Nephron (organoid): ENCODE measurements around the gene SARS1.

Source experiments
- H3K27ac Mint-ChIP-seq, 3 experiments: 2 replicates each; pipeline ENCODE4 v1.8.0; 2020; ENCODE audit warnings: mixed read lengths in 3 of 3, mild to moderate bottlenecking in 2 of 3, moderate library complexity in 1 of 3
- H3K27me3 Mint-ChIP-seq: 2 replicates; pipeline ENCODE4 v1.8.0; 2021; ENCODE audit warnings: low read depth, mild to moderate bottlenecking, moderate library complexity, mixed read lengths
- H3K36me3 Mint-ChIP-seq: 2 replicates; pipeline ENCODE4 v1.8.0; 2020; ENCODE audit warnings: low read depth, mixed read lengths
- H3K4me1 Mint-ChIP-seq: 2 replicates; pipeline ENCODE4 v1.8.0; 2020; ENCODE audit warnings: mixed read lengths
- H3K4me3 Mint-ChIP-seq, 3 experiments: 2 replicates each; pipeline ENCODE4 v1.8.0; 2020; ENCODE audit warnings: mild to moderate bottlenecking in 3 of 3, mixed read lengths in 3 of 3, moderate library complexity in 2 of 3
- H3K9me3 Mint-ChIP-seq: 2 replicates; pipeline ENCODE4 v1.8.0; 2020; ENCODE audit warnings: mixed read lengths
- TF ChIP-seq, protein P1 (sequence below), 3 experiments: fragments of 200-600 bp; sonication (generic); IDR thresholded peaks; one replicate each; pipeline ENCODE4 v1.5.0; 2021; ENCODE audit warnings: antibody characterized with exemption in 3 of 3; ENCODE audit not compliant: unreplicated experiment in 3 of 3

Gene SARS1

DNA sequence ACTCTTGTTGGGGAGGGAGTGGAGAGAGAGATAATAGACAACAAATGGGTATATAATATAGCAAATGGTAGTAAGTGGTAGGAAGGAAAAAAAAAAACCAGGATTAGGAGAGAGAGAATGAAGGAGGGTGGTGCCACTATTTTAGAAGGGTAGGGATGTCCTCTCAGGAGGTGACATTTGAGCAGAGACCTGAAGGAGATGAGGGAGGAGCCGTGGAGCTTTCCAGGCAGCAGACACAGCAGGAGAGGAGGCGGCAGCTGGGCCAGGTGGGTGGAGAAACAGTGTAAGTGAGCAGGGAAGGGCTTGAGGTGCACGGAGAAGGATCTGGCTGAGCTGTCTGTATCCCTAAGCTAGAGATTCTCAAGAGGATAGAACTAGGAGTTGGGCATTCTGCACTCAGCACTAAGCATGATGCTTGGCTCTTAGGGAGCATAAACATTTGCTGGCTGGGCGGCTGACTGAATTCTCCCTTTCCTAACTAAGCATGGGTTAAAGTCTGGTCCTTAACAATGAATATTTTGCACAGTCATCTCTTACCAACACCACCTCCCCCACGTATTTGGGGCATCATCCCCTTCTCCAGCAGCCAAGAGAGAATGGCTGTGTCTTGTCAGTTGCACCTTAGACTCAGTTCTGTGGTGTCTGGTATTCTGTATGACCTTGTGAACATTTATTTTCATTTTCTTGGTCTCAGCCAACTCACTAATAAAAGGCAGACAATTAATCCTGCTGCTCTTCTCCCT is 27.6 kb upstream of the SARS1 start:
- no peak overlapping the region for H3K4me3 Mint-ChIP-seq
- no peaks in the 10 kb centered on the region for H3K9me3 Mint-ChIP-seq
- H3K27ac Mint-ChIP-seq = peak overlapping the region; percentile 71 to 97 (median 88)
- peaks cover 44% of the 10 kb centered on the region for H3K4me1 Mint-ChIP-seq
- no peaks in the 10 kb centered on the region for H3K36me3 Mint-ChIP-seq
- H3K27me3 Mint-ChIP-seq = peaks cover 4% of the 10 kb centered on the region
- TF ChIP-seq, protein P1, sequence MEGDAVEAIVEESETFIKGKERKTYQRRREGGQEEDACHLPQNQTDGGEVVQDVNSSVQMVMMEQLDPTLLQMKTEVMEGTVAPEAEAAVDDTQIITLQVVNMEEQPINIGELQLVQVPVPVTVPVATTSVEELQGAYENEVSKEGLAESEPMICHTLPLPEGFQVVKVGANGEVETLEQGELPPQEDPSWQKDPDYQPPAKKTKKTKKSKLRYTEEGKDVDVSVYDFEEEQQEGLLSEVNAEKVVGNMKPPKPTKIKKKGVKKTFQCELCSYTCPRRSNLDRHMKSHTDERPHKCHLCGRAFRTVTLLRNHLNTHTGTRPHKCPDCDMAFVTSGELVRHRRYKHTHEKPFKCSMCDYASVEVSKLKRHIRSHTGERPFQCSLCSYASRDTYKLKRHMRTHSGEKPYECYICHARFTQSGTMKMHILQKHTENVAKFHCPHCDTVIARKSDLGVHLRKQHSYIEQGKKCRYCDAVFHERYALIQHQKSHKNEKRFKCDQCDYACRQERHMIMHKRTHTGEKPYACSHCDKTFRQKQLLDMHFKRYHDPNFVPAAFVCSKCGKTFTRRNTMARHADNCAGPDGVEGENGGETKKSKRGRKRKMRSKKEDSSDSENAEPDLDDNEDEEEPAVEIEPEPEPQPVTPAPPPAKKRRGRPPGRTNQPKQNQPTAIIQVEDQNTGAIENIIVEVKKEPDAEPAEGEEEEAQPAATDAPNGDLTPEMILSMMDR (IDR thresholded peaks at IDR 0.05; ENCODE audit: unreplicated experiment in 3 of 3) = no peak

DNA sequence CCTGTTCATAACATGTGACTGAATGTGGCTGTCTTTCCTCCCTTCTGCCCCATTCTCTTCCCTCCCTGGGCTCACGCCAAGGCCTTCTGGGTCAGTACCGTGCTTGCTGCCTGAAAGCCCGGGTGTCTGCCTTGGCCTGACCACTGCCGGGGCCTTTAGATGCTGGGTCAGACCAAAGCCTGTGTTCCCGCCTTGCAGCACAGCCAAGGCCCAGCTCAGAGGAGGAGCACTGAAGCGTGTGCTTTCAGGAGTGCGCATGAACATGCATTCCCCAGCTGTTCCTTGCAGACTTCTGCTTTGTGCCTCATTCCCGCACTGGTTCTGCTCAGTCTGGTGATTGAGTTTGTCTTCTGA is 27.0 kb upstream of the SARS1 start:
- Mint-ChIP-seq H3K27ac (peak overlapping the region; percentile 71 to 97 (median 88)), H3K4me3 (no peak overlapping the region), H3K4me1 (peaks cover 41% of the 10 kb centered on the region), H3K9me3 (no peaks in the 10 kb centered on the region), H3K27me3 (peaks cover 4% of the 10 kb centered on the region), H3K36me3 (no peaks in the 10 kb centered on the region)
- TF ChIP-seq, protein P1 (IDR thresholded peaks at IDR 0.05; ENCODE audit: unreplicated experiment in 3 of 3) = no peak

DNA sequence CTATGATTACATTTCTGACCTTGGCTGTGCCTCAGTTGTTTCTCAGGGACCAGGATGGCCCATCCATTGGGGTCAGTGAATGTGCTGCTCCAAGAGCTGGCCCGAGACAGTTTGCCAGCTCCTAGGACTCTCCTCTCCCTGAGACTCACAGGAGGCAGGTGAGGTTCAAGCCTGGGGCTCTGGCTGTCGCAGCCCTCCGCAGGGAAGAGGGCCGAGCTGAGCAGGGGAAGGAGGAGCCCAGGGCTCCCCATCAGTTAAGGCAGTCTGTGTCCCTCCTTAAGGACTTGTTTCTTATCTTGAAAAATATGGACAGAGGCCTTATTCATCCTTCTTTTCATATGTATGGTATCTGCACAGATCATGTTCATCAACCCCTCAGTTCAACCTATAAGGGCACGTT is 26.6 kb upstream of the SARS1 start:
- TF ChIP-seq, protein P1 (IDR thresholded peaks at IDR 0.05; ENCODE audit: unreplicated experiment in 3 of 3) = no peak
- Mint-ChIP-seq H3K36me3 (no peaks in the 10 kb centered on the region), H3K27ac (peak overlapping the region; percentile 71 to 97 (median 88)), H3K4me3 (no peak overlapping the region), H3K27me3 (peaks cover 4% of the 10 kb centered on the region), H3K4me1 (peaks cover 39% of the 10 kb centered on the region), H3K9me3 (no peaks in the 10 kb centered on the region)

DNA sequence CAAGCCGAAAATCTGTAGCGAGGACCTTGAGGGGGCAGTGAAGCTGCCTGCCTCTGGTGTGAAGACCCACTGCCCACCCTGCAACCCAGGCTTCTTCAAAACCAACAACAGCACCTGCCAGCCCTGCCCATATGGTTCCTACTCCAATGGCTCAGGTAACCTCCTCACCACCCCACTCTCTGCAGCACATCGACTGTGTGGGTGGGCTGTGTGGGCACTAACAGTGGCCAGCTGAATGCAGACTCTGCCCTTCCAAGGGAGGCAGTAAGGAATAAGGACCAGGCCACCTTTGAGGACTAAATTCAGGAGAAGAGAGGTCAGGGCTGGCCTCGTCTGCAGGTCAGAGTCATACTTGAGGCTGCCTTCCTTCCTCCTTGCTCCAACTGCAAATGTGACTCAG is 25.5 kb upstream of the SARS1 start:
- Mint-ChIP-seq H3K36me3 (no peaks in the 10 kb centered on the region), H3K9me3 (no peaks in the 10 kb centered on the region), H3K27me3 (peaks cover 4% of the 10 kb centered on the region), H3K4me3 (no peak overlapping the region), H3K27ac (no peak overlapping the region), H3K4me1 (peaks cover 44% of the 10 kb centered on the region)
- TF ChIP-seq, protein P1 (IDR thresholded peaks at IDR 0.05; ENCODE audit: unreplicated experiment in 3 of 3) = no peak

DNA sequence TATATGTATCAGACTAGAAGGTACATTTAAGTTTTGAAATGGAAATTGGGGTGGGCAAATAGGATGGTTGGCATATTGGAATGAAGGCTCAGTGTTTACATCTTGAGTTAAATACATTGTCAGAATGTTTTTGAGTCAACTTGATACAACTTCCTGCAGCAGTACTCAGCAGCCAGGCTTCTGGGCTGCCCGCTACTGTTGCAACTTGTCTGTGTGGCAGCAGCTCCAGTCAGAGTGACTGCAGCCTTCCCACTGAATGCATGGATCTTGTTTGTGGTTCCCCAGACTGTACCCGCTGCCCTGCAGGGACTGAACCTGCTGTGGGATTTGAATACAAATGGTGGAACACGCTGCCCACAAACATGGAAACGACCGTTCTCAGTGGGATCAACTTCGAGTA is 24.9 kb upstream of the SARS1 start:
- H3K9me3 Mint-ChIP-seq = no peaks in the 10 kb centered on the region
- TF ChIP-seq, protein P1 (IDR thresholded peaks at IDR 0.05; ENCODE audit: unreplicated experiment in 3 of 3) = no peak
- peaks cover 44% of the 10 kb centered on the region for H3K4me1 Mint-ChIP-seq
- no peaks in the 10 kb centered on the region for H3K36me3 Mint-ChIP-seq
- H3K27me3 Mint-ChIP-seq = peaks cover 4% of the 10 kb centered on the region
- peak overlapping the region in 1 of 3 experiments; percentile 36 for H3K27ac Mint-ChIP-seq
- H3K4me3 Mint-ChIP-seq = no peak overlapping the region

DNA sequence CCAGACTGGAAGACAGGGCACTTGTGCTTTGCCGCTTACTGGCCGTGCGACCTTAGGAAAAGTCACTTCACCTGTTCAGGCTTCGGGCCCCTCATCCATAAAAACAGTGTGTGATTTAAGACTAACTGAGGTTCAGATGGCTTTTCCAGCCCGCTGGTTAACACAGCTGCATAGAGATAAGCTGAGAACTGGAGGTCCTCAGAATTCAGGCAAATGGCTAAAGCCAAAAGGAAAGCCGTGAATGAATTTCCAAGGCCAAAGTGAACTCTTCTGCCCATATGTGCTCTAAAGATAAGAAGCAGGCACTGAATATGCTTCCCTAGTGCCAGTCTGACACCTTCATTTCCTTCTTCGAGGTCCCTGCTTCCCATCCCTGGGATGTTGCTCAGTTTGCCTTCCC is 23.5 kb upstream of the SARS1 start:
- H3K4me3 Mint-ChIP-seq = no peak overlapping the region
- no peaks in the 10 kb centered on the region for H3K9me3 Mint-ChIP-seq
- TF ChIP-seq, protein P1 (IDR thresholded peaks at IDR 0.05; ENCODE audit: unreplicated experiment in 3 of 3) = no peak
- peaks cover 49% of the 10 kb centered on the region for H3K4me1 Mint-ChIP-seq
- peak overlapping the region in 1 of 3 experiments; percentile 2 for H3K27ac Mint-ChIP-seq
- peaks cover 4% of the 10 kb centered on the region for H3K27me3 Mint-ChIP-seq
- H3K36me3 Mint-ChIP-seq = no peaks in the 10 kb centered on the region
